ENCODE results near the gene FHIP2A. TPM values are rescaled to one million over a fixed set of nuclear protein-coding genes. Genes with fewer than 3 reads are reported as not detected.
A peak's percentile ranks its signal among the peaks of the same experiment; 100 is the strongest.

FHIP2A gene
- total RNA-seq, 1 donor from 2014 or later: 31.7 TPM

DNA sequence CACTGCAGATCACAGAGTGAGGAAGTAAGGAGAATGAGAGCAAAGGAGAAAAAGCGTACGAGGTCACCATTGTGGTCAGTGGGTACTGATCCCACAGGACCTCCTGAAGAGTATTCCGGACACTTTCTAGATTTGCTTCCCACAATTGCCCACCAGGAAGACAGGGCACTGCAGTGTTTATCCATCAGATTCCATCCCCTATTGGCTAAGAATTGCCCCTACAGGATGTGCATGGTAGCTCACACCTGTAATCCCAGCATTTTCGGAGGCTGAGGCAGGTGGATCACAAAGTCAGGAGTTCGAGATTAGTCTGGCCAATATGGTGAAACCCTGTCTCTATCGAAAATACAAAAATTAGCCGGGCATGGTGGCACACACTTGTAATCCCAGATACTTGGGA is 5.3 kb upstream of the FHIP2A start:
- DNase-seq: no peak
- Mint-ChIP-seq H3K27me3 (ENCODE audit: unreplicated experiment) (no peaks in the 10 kb centered on the region), H3K4me3 (ENCODE audit: unreplicated experiment) (no peak overlapping the region), H3K27ac (ENCODE audit: unreplicated experiment) (no peak overlapping the region), H3K9me3 (ENCODE audit: unreplicated experiment) (no peaks in the 10 kb centered on the region), H3K36me3 (ENCODE audit: unreplicated experiment) (no peaks in the 10 kb centered on the region), H3K4me1 (ENCODE audit: low read depth, unreplicated experiment) (no peaks in the 10 kb centered on the region)
- TF ChIP-seq, protein P1, sequence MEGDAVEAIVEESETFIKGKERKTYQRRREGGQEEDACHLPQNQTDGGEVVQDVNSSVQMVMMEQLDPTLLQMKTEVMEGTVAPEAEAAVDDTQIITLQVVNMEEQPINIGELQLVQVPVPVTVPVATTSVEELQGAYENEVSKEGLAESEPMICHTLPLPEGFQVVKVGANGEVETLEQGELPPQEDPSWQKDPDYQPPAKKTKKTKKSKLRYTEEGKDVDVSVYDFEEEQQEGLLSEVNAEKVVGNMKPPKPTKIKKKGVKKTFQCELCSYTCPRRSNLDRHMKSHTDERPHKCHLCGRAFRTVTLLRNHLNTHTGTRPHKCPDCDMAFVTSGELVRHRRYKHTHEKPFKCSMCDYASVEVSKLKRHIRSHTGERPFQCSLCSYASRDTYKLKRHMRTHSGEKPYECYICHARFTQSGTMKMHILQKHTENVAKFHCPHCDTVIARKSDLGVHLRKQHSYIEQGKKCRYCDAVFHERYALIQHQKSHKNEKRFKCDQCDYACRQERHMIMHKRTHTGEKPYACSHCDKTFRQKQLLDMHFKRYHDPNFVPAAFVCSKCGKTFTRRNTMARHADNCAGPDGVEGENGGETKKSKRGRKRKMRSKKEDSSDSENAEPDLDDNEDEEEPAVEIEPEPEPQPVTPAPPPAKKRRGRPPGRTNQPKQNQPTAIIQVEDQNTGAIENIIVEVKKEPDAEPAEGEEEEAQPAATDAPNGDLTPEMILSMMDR (IDR thresholded peaks at IDR 0.05; ENCODE audit: partially characterized antibody, unreplicated experiment): no peak

DNA sequence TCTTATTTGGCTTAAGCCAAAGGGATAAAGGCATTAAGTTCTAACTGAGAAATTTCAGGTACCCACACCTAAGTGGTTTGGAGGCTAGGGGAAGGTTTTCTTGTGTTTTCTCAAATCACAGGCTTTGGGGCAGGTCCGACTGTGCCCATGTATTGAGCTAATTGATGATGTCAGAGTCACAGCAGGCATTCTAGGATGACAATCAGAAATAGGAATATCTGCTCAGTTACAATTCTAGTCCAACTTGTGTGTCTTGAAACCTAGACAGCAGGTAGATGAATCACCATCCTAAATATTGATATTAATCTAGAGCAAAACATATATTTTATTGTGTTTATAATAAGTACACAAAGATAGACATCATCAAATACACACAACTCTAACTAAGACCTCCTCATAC is 2.3 kb upstream of the FHIP2A start:
- Mint-ChIP-seq H3K4me3 (ENCODE audit: unreplicated experiment) (no peak overlapping the region), H3K9me3 (ENCODE audit: unreplicated experiment) (no peaks in the 10 kb centered on the region), H3K36me3 (ENCODE audit: unreplicated experiment) (no peaks in the 10 kb centered on the region), H3K4me1 (ENCODE audit: low read depth, unreplicated experiment) (peaks cover 6% of the 10 kb centered on the region), H3K27me3 (ENCODE audit: unreplicated experiment) (peaks cover 2% of the 10 kb centered on the region), H3K27ac (ENCODE audit: unreplicated experiment) (no peak overlapping the region)
- no peak for DNase-seq
- TF ChIP-seq, protein P1 (IDR thresholded peaks at IDR 0.05; ENCODE audit: partially characterized antibody, unreplicated experiment): no peak

DNA sequence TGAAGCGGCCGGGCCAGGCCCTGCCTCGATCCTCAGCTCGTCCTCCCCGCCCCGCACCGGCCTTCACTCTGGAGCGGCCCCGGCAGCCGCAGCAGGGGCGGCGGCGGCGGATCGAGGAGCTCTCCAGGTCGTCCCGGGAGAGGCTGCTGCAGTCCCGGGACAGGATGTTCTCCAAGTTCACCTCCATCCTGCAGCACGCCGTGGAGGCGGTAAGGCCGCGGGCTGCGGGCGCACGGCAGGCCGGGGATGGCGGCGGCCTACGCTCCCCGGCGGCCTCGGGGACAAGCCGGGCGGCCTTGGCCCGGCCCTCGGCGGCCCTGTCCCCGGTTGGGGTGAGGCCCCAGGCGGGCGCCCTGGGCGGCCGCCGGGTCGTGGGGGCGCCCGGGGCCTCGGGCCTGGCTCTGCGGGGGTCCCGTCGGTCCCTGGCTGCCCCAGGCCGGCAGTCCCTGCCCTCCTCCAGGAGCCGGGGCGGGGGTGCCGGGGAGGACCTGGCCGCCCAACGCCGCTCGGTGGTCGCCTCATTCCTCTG is 399 bp downstream of the FHIP2A start:
- H3K4me1 Mint-ChIP-seq (ENCODE audit: low read depth, unreplicated experiment): peaks cover 10% of the 10 kb centered on the region
- TF ChIP-seq, protein P1 (IDR thresholded peaks at IDR 0.05; ENCODE audit: partially characterized antibody, unreplicated experiment): peak; percentile 42
- DNase-seq: peak; percentile 50
- no peaks in the 10 kb centered on the region for H3K36me3 Mint-ChIP-seq (ENCODE audit: unreplicated experiment)
- H3K4me3 Mint-ChIP-seq (ENCODE audit: unreplicated experiment): peak overlapping the region; percentile 86
- H3K9me3 Mint-ChIP-seq (ENCODE audit: unreplicated experiment): no peaks in the 10 kb centered on the region
- H3K27ac Mint-ChIP-seq (ENCODE audit: unreplicated experiment): peak overlapping the region; percentile 90
- H3K27me3 Mint-ChIP-seq (ENCODE audit: unreplicated experiment): peaks cover 2% of the 10 kb centered on the region

DNA sequence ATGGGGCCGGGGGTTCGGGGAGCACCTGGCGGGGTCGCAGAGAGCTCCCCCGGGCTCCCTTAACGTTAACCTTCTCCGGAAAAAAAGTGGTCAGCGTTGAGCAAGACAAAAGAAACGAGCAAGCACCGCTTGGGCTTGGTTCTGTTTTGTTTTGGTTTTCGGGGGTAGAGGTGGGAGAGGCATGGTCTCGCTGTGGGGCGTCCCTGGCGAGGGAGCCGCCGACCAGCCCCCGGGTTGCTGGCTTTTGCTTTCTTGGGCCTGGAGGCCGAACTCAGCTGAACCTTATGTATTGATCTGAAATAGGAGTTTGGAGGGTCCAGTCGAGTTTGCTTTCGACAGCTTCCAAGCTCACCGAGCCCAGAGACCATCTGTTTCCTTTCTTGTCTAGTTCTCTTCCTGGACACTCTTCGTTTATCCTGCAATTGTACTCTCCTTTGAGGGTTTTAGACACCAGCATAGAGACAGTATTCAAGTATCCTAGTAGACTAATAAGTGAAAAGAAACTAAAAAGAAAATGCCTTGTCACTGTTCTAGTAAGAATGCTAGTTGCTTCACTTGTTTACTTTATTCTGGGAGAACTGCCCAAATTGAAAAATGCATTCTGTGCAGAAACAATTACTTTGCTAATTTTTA is 980 bp downstream of the FHIP2A start:
- peak overlapping the region; percentile 86 for H3K4me3 Mint-ChIP-seq (ENCODE audit: unreplicated experiment)
- DNase-seq: peak; percentile 56
- peaks cover 10% of the 10 kb centered on the region for H3K4me1 Mint-ChIP-seq (ENCODE audit: low read depth, unreplicated experiment)
- no peaks in the 10 kb centered on the region for H3K9me3 Mint-ChIP-seq (ENCODE audit: unreplicated experiment)
- H3K27me3 Mint-ChIP-seq (ENCODE audit: unreplicated experiment): peaks cover 2% of the 10 kb centered on the region
- peak overlapping the region; percentile 90 for H3K27ac Mint-ChIP-seq (ENCODE audit: unreplicated experiment)
- TF ChIP-seq, protein P1 (IDR thresholded peaks at IDR 0.05; ENCODE audit: partially characterized antibody, unreplicated experiment): no peak
- H3K36me3 Mint-ChIP-seq (ENCODE audit: unreplicated experiment): no peaks in the 10 kb centered on the region

DNA sequence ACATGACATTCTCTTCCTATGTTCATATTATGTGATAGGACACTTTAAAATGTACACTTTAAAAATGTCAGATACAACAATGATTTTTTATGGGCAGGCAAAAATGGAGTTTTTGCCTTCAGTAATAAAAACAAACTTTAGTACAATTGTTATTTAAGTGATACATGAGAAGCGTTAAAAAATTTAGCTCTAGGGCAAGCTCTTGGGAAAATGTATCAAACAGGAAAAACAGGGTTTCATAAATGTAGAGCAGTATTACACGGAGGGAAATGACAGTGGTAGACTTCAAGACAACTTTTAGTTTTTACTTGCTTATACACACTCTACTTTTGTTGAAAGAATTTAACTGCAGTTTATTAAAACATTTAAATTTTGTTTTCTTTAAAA is 1.5 kb downstream of the FHIP2A start:
- no peak for DNase-seq
- Mint-ChIP-seq H3K4me1 (ENCODE audit: low read depth, unreplicated experiment) (peaks cover 10% of the 10 kb centered on the region), H3K9me3 (ENCODE audit: unreplicated experiment) (no peaks in the 10 kb centered on the region), H3K4me3 (ENCODE audit: unreplicated experiment) (peak overlapping the region; percentile 86), H3K27me3 (ENCODE audit: unreplicated experiment) (peaks cover 2% of the 10 kb centered on the region), H3K27ac (ENCODE audit: unreplicated experiment) (peak overlapping the region; percentile 90), H3K36me3 (ENCODE audit: unreplicated experiment) (no peaks in the 10 kb centered on the region)
- TF ChIP-seq, protein P1 (IDR thresholded peaks at IDR 0.05; ENCODE audit: partially characterized antibody, unreplicated experiment): no peak
